GM18858 (cell line): ENCODE results near the gene SIX5.
A peak's percentile ranks its signal among the peaks of the same experiment; 100 is the strongest.

Experiments used
- ATAC-seq: cut with Tn5 transposase; IDR thresholded peaks from one replicate; pipeline ENCODE4 v1.9.1; 2021; ENCODE audit not compliant: unreplicated experiment

Gene SIX5

GRCh38 chr19:45793178-45793564 is 24.1 kb upstream of the SIX5 start:
- ATAC-seq: no peak

DNA sequence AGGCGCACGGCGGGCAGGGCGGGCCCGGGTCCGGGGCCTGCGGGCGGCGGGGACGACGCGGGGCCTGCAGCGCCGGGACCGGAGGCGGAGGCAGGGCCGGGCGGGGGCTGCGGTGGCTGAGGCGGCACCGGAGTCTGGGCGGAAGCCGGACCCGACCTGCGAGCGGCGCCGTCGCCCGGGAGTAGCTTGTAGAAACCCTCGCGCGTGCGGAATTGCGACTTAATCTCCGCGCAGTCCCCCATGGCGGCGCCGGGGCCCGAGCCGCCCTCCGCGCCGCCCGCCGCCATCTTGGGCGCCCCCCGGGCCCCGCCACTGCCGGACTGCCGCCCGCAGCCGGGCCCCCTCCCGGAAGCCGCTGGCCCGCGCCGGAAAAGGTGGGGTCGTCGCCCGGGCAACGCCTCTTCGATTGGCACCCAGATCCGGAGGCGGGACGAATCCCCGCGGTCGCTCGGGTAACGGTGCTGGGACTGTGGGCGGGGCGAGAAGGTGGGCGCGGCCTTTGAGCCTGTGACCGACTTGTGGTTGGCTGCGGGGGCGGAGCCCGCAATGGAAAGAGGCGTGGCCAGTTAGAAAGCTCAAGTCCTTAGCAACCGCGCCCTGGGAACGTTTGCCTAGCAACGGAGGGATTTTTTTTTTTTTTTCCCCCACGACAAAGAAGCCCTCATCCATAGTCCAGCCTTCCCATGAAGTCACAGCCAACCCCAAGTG is 23.6 kb upstream of the SIX5 start, which contains the start of gene DMWD:
DMWD (minus strand) TSS at position 376 of the 708 bp plus-strand sequence; CDS start at position 287, 89 bp downstream.
- peak; percentile 57 for ATAC-seq

DNA sequence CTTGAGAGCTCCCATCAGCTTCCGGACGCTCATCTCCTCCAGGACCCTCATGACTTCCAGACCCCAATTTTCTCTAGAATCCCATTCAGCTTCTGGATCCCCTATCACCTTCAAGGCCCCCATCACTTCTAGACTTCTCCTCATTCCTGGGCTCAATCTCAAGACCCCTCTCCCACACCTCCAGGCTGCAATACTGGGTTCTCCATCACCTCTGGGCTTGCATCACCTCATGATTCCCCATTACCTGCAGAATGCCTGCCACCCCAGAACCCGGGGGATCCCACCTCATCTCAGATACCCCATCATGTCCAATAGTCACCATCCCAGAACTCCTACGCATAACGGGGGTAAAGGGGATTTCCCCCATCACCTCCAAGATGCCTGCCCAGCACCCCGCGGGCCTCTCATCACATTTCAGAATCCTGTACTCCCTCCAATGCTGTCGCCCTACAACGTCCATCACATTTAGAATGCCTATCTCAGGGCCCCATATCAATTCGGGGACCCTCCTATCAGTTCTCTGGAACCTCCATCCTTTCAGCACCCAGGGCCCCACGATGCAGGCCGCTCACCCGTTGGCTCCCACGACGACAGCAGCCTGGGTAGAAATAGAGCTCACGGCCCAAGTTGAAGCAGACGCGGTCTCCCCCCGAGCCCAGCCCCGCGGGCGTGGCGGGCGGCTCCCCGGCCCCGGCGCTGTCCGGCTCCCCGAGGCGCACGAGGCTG is 22.9 kb upstream of the SIX5 start:
- peak; percentile 3 for ATAC-seq

DNA sequence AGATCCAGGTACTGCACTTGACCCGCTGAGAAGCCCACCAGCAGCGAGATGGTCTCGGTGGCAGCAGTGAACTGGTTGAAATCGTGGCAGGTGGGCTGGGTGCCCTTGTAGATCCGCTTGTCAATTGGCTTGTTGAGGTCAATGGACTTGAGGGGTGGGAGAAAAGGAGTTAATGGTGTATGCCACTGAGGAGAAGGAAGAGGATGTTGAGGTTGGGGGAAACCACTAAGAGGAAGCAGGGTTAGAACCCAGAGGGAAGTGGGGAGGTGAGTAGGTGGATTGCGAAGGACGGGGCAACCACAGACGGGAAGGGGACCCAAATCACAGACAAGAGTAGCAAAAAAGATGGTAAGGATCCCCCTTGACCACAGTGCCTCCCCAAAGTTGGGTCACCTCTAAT is 21.9 kb upstream of the SIX5 start:
- no peak for ATAC-seq

DNA sequence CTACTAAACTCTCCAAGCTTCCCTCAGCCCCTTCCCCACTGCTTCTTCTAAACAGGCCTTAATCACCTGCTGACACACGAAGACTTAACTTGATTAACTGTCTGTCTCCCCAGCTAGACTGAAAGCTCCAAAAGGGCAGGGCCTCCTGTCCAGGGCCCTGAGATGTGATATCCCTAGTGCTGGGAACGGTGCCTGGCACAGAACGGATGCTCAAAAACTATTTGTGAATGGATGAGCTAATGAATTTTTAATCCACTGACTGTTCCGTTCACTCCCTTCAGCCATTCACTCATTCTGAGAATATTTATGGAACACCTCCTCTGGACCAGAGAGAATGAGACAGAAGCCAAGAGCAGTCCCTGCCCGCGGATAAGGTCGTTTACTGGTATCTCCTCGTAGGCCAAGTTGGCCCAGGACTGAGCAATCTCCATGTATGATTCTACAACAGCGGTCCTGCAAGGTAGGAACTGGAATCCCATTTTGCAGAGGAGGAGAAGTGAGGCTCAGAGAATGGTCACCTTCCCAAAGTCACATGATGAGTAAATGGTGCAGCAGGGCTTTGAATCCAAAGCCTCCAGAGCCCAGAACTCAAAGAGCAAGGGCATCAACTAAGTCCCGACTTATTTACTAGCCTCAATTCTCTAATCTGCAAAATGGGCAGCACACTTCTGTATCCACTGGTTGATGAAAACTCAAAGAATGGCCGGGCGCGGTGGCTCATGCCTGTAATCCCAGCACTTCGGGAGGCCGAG is 20.2 kb upstream of the SIX5 start:
- ATAC-seq: no peak

GRCh38 chr19:45786533-45786894 is 17.5 kb upstream of the SIX5 start:
- ATAC-seq: no peak

- ATAC-seq: no peak
Measured at GRCh38 chr19:45785781-45786532, 16.9 kb upstream of the SIX5 start.

DNA sequence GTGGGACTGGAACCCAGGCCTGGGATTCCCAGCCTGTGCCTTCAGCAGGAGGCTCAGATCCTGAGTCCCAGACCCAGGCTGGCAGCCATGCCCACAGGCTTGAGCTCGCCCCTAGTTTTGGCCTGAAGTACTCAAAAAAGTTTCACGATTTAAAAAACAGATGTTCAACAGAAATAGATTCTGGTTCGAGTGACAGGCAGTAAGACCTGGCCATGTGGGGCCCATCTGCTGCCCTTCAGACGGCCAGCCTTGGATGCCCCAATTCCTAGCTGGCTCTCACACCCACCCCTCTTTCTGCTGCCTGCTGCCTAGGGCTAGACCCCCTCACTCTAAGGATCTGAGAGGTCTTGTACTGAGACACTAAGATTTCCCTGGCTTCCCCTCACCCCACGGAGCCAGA is 16.0 kb upstream of the SIX5 start:
- ATAC-seq: no peak

- ATAC-seq: no peak
Measured at GRCh38 chr19:45784096-45784495, 15.0 kb upstream of the SIX5 start.

DNA sequence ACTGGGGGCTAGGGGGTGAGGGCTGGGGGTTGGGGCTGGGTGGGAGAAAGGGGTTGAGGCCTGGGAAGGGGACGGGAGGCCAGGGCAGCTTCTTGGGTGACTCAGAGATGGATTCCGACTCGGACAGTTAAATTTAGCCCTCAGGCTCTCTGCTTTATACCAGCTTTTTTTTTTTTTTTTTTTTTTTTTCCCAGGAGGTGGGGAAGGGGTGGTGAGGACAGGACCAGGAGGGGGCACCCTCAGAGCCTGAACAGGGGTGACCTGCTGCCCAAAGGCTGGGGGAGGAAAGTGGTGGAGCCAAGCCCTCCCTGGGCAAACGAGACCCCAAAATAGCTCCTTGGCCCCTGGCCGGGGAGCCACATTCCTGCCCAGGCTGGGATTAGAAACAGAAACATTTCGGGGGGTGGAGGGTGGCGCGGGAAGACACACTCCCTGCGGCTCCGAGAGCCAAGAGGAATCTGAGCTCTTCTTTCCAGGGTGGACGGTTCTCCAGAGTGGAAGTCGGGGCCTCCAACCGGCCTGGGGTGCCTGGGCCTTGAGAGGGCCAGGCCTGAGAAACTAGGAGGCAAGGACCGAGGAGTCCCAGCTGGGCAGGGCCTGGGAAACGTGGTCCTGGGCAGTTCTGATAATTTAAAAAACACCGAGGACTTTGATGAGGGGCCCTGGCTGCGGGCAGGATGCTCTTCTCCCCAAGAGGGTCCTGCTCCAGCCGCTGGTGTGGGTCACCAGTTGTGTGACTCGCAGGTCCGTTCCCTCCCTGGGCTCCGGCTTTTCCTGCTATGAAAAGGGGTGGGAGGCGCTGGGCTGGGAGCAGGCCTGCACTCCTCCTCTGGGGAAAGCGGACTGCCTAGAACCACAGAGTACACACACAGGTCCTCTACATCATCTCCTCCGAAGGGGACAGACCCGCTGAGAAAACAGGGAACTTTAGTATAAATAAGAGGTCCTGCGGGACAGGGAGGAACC is 14.1 kb upstream of the SIX5 start:
- ATAC-seq: no peak

GRCh38 chr19:45782162-45782691 is 13.2 kb upstream of the SIX5 start, which contains the start of gene DMPK:
Gene DMPK (minus strand): TSS chr19:45782490. CDS start chr19:45782352, 138 bp downstream.
- no peak for ATAC-seq

DNA sequence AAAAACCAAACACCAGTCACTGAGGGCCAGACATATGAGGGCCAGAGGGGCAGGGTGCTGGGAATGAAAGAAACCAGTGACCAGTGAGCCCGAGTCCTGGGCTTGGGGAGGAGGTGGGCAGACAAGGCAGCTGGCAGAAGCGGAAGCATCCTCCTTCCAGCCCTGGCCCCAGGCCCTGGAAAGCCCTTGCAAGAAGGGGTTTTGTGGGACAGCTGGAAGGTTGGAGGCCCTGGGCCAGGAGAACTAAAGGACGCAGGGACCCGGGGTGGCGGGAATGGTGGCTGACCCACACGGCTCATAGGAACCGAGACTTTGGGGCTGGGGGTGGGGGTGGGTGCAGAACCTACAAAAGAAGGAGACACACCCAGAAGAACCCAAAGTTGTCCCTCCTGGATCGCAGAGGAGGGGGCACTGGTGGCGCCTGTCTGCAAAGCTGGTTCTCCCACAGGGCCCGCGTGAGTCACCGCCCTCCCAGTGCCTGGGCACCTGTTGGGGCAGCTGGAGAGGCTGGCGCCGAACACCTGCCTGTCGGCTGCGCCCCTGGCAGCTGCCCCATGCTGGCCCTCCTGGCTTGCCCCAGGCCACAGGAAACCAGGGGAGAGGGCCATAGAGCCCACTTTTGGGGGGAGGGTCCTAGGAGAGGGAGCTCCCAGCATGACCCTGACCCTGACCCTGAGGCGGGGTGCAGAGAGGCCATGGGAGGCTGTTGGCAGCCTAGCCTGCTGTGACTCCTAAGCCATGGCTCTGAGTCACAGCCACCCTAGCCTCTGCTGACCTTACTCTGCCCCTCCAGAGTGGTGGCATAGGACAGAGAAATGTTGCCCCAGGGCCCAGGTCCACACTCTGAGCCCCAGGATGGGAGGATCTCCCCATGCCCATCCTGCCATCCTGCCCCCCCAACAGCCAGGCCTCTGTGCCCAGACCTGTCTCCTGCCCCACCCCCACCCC is 12.4 kb upstream of the SIX5 start:
- ATAC-seq: no peak

DNA sequence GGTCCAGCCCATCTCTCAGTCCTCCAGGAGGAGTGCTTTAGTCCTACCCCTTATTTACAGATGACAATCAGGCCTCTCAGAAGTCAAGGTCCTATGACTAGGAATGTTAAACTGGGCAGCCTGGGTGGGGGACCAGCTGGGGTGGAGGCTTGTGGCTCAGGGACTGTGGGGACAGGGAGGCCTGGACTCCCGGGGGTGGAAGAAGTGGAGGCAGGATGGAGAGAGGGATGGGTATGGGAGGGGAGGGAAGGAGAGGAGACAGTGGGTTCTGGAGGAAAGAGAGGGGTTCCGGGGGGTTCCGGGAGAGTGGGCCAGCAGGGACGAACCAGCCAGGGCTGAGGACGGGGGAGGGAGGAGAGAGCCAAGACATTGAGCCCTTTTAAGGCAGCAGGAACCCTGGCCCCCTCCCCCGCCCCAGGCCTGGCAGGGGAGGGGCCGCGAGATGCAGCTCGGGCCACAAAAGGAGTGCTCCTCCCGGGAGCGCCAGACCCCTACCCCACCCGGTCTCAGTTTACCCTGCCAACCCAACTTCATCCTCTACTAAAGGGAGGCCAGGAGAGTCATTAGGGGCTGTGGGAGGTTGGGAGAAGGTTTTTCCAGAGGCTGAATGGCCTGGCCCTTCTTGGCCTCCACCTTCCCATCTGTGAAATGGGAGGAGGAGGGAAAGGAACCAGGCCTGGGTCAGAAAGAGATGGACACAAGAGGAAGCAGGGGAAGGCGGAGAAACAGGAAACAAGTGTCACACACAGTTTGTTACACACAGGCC is 11.6 kb upstream of the SIX5 start:
- ATAC-seq: no peak

DNA sequence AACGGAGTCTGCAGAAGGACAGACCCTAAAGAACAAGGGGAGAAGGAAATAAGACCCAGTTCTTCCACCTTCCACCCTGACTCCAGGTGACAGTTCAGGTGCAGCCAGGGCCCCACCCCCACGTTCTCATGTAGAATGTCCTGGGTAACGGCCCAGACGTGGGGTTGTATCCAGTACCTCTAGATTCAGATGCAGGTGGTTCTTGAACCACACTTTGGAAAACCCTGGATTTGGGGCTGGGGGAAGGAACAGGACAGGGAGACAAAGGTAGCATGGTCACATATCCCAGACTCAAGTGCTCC is 11.0 kb upstream of the SIX5 start:
- ATAC-seq: no peak

GRCh38 chr19:45779231-45780145 is 10.4 kb upstream of the SIX5 start:
- ATAC-seq: no peak

GRCh38 chr19:45778010-45778661 is 9.1 kb upstream of the SIX5 start:
- ATAC-seq: no peak
